CD4-positive, alpha-beta T cell (primary cell): ENCODE measurements around the gene ILK. TPM values are rescaled to one million over a fixed set of nuclear protein-coding genes. Genes with fewer than 3 reads are reported as not detected.

Experiments used
- ATAC-seq: fragments of 200-7000 bp; cut with Tn5 transposase; one replicate; pipeline ENCODE4 v1.10.0; 2022; ENCODE audit warnings: mild to moderate bottlenecking; ENCODE audit not compliant: poor library complexity
- CTCF ChIA-PET: fragments of 350-600 bp; sonication (Branson Sonifier 250); formaldehyde crosslinking; loops from one replicate; lab custom pipeline; 2021; ENCODE audit warnings: antibody characterized with exemption, inconsistent platforms; lab: Charles Lee
- POLR2A ChIA-PET: fragments of 350-600 bp; sonication (Branson Sonifier 250); formaldehyde crosslinking; loops from one replicate; lab custom pipeline; 2021; ENCODE audit warnings: antibody characterized with exemption, inconsistent platforms; lab: Charles Lee
- DNase-seq, 14 experiments: peaks; one replicate each; pipeline ENCODE4 v3.0.0-alpha.2; 2013 to 2020; ENCODE audit warnings: mixed read lengths in 2 of 14
- H3K27ac ChIP-seq, 2 donors: one replicate each; pipeline versions ENCODE4 v1.5.1 to v1.7.0; 2013; ENCODE audit warnings: low read length in 2 of 2, low read depth in 1 of 2, mild to moderate bottlenecking in 1 of 2
- H3K27me3 ChIP-seq, 2 experiments: 1 replicate in 1 of 2; 2 replicates in 1 of 2; pipeline versions ENCODE4 v1.6.1 to v1.7.0; 2013; ENCODE audit warnings: low read length in 2 of 2, control low read depth in 1 of 2, mild to moderate bottlenecking in 1 of 2, moderate library complexity in 1 of 2; ENCODE audit not compliant: insufficient read depth in 2 of 2, control insufficient read depth in 1 of 2
- H3K36me3 ChIP-seq: one replicate; pipeline ENCODE4 v1.6.1; 2013; ENCODE audit warnings: low read length, control low read depth; ENCODE audit not compliant: insufficient read depth
- H3K4me1 ChIP-seq: one replicate; pipeline ENCODE4 v1.6.1; 2013; ENCODE audit warnings: low read length, control low read depth; ENCODE audit not compliant: insufficient read depth
- H3K4me3 ChIP-seq: one replicate; pipeline ENCODE4 v1.5.1; 2013; ENCODE audit warnings: mild to moderate bottlenecking, low read length, moderate library complexity
- H3K9me3 ChIP-seq, 2 experiments: 1 replicate in 1 of 2; 2 replicates in 1 of 2; pipeline versions ENCODE4 v1.6.1 to v1.7.0; 2013; ENCODE audit warnings: low read length in 2 of 2, mild to moderate bottlenecking in 2 of 2, control low read depth in 1 of 2, moderate library complexity in 1 of 2; ENCODE audit not compliant: control insufficient read depth in 1 of 2, insufficient read depth in 1 of 2
- H3K27ac Mint-ChIP-seq: one replicate; pipeline ENCODE4 v1.8.0; 2020; ENCODE audit warnings: mixed read lengths
- H3K27me3 Mint-ChIP-seq: one replicate; pipeline ENCODE4 v1.8.0; 2021; ENCODE audit warnings: mixed read lengths
- H3K36me3 Mint-ChIP-seq: one replicate; pipeline ENCODE4 v1.8.0; 2021; ENCODE audit warnings: low read depth, mixed read lengths
- H3K4me1 Mint-ChIP-seq: one replicate; pipeline ENCODE4 v1.8.0; 2021; ENCODE audit warnings: low read depth, mixed read lengths
- H3K4me3 Mint-ChIP-seq: one replicate; pipeline ENCODE4 v1.8.0; 2020; ENCODE audit warnings: mild to moderate bottlenecking, mixed read lengths
- H3K9me3 Mint-ChIP-seq: one replicate; pipeline ENCODE4 v1.8.0; 2020; ENCODE audit warnings: mixed read lengths
- CTCF ChIP-seq: fragments of 200-600 bp; IDR thresholded peaks from one replicate; pipeline ENCODE4 v1.8.0; 2022; ENCODE audit warnings: antibody characterized with exemption, mild to moderate bottlenecking
- intact Hi-C, 2 experiments: fragments of 100-400 bp; cut with DNase I in 1 of 2; cut with micrococcal nuclease in 1 of 2; formaldehyde crosslinking; loops; one replicate each; pipeline versions ENCODE4 v1.15.1 to v1.9.0; 2023 to 2025; cut with DNase I, micrococcal nuclease
- total RNA-seq, 174 experiments: library from RNA in 2 of 174; stranded (reverse) in 2 of 174; gene quantifications; one replicate each; pipeline ENCODE4 v1.2.3 and lab custom pipeline; 2021 to 2026

Gene ILK
- total RNA-seq, 2 experiments from 2014 or later, result 19.2 to 21.0 TPM

DNA sequence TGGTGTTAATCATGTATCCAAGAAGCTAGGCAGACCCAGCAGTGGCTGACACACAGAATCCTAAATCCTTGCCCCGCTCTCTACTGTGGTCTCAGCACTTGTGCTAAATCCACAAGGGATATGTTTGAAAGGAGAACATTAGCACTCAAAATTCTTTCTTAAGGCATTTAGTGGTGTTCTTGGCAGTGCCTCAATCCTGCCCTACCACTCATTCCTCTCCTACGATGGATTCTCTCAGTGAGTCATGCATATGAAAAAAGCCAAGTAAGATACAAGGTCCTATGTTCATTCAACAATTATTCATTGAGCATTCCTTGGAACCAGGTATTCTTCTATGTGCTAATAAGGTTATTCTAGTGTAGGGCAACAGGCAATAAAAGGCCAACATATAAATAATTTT, 31.4 kb upstream of the ILK start:
- ATAC-seq (no peak), DNase-seq (no peak)
- peaks cover 5% of the 10 kb centered on the region for H3K36me3 ChIP-seq
- H3K4me3 ChIP-seq, result no peak overlapping the region
- no peak overlapping the region for H3K27ac Mint-ChIP-seq
- intact Hi-C loops, result no loop called here
- no peak overlapping the region for H3K27ac ChIP-seq
- POLR2A ChIA-PET, result no interaction called here
- H3K4me1 ChIP-seq, result no peaks in the 10 kb centered on the region
- H3K9me3 Mint-ChIP-seq, result no peaks in the 10 kb centered on the region
- H3K4me3 Mint-ChIP-seq, result no peak overlapping the region
- H3K4me1 Mint-ChIP-seq, result no peaks in the 10 kb centered on the region
- no peaks in the 10 kb centered on the region for H3K27me3 ChIP-seq
- H3K36me3 Mint-ChIP-seq, result peaks cover 25% of the 10 kb centered on the region
- peaks cover 0 to 13% of the 10 kb centered on the region in 2 experiments for H3K9me3 ChIP-seq
- no peaks in the 10 kb centered on the region for H3K27me3 Mint-ChIP-seq
- no peak for TF ChIP-seq CTCF
- CTCF ChIA-PET, result no interaction called here

DNA sequence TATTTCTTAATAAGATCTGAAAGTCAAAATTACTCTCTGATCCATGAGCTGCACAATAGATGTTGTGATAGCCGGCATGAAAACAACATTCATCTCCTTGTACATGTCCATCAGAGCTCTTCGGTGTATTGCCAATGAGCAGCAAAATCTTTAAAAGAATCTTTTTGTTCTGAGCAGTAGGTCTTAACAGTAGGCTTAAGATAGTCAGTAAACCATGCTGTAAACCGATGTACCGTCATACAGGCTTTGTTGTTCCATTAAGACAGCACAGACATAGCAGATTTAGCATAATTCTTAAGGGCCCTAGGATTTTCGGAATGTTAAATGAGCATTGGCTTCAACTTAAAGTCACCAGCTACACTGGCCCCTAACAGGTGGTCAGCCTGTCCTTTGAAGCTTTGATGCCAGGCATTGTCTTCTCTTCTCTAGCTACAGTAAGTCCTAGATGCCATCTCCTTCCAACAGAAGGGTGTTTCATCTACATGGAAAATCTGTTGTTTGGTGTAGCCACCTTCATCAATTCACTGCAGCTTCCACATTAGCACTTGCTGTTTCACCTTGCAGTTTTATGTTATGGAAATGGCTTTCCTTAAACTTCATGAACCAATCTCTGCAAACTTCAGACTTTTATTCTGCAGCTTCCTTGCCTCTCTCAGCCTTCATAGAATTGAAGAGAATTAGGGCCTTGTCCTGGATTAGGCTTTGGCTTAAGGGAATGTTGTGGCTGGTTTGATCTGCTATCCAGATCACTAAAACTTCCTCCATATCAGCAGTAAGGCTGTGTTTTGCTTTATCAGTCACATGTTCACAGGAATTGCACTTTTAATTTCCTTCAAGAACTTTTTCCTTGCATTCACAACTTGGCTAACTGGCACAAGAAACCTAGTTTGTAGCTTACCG, 28.5 kb upstream of the ILK start:
- POLR2A ChIA-PET, result no interaction called here
- no peak for TF ChIP-seq CTCF
- Histone ChIP-seq H3K4me3 (no peak overlapping the region), H3K9me3 (peaks cover 0 to 13% of the 10 kb centered on the region in 2 experiments), H3K27ac (no peak overlapping the region), H3K4me1 (no peaks in the 10 kb centered on the region), H3K27me3 (no peaks in the 10 kb centered on the region), H3K36me3 (peaks cover 2% of the 10 kb centered on the region)
- Mint-ChIP-seq H3K36me3 (peaks cover 20% of the 10 kb centered on the region), H3K27me3 (no peaks in the 10 kb centered on the region), H3K9me3 (no peaks in the 10 kb centered on the region), H3K4me3 (no peak overlapping the region), H3K4me1 (no peaks in the 10 kb centered on the region), H3K27ac (no peak overlapping the region)
- DNase-seq, result no peak
- intact Hi-C loops, result no loop called here
- CTCF ChIA-PET, result no interaction called here
- ATAC-seq, result no peak

- H3K4me3 ChIP-seq, result no peak overlapping the region
- H3K27ac Mint-ChIP-seq, result no peak overlapping the region
- H3K4me3 Mint-ChIP-seq, result no peak overlapping the region
- no peaks in the 10 kb centered on the region for H3K4me1 ChIP-seq
- no peak for TF ChIP-seq CTCF
- no peak for ATAC-seq
- no peaks in the 10 kb centered on the region for H3K27me3 ChIP-seq
- no peaks in the 10 kb centered on the region for H3K4me1 Mint-ChIP-seq
- H3K9me3 Mint-ChIP-seq, result no peaks in the 10 kb centered on the region
- ChIA-PET POLR2A (no interaction called here), CTCF (no interaction called here)
- H3K27ac ChIP-seq, result no peak overlapping the region
- intact Hi-C loops, result loop anchor here in 1 of 2 experiments (1.0 kb wide), 1 partner anchor 22 kb away; no protein-coding TSS in a partner anchor
- no peak for DNase-seq
- H3K27me3 Mint-ChIP-seq, result no peaks in the 10 kb centered on the region
- H3K9me3 ChIP-seq, result no peaks in the 10 kb centered on the region
- H3K36me3 ChIP-seq, result peaks cover 7% of the 10 kb centered on the region
- H3K36me3 Mint-ChIP-seq, result peaks cover 30% of the 10 kb centered on the region
Measured at GRCh38 chr11:6576471-6577373, 26.9 kb upstream of the ILK start.
